Bronchial epithelial cell (primary cell): ENCODE measurements around the gene NISCH. TPM values are rescaled to one million over a fixed set of nuclear protein-coding genes. Genes with fewer than 3 reads are reported as not detected.

Experiments used
- DNase-seq: peaks from one replicate; pipeline ENCODE4 v3.0.0-alpha.2; 2010; ENCODE audit warnings: low read depth
- FAIRE-seq: peaks from 2 replicates; lab custom pipeline; 2011; peaks lifted over from hg19 to GRCh38; lab: Jason Lieb, UNC
- H3K27me3 ChIP-seq: 2 replicates; pipeline ENCODE4 v1.5.1; 2011; ENCODE audit warnings: low read length; ENCODE audit not compliant: control insufficient read depth, insufficient read depth
- H3K36me3 ChIP-seq: 2 replicates; pipeline ENCODE4 v1.5.1; 2011; ENCODE audit warnings: low read length; ENCODE audit not compliant: control insufficient read depth, insufficient read depth
- H3K4me3 ChIP-seq: 2 replicates; pipeline ENCODE4 v1.5.1; 2011; ENCODE audit warnings: mild to moderate bottlenecking, low read depth, low read length, control low read depth
- total RNA-seq: library from RNA; depleted of rRNA; stranded (reverse); fragments of >200 nt; gene quantifications from 2 replicates; pipeline ENCODE4 v1.2.1, GENCODE V29; 2014
- TF ChIP-seq, protein P1 (sequence below): IDR thresholded peaks from 2 replicates; pipeline ENCODE4 v1.5.1; 2011; ENCODE audit warnings: mild to moderate bottlenecking, moderate library complexity, low read length, control low read depth, inconsistent platforms; ENCODE audit not compliant: insufficient read depth, severe bottlenecking

Gene NISCH
- total RNA-seq, 1 donor from 2014 or later, result 30.5 TPM

DNA sequence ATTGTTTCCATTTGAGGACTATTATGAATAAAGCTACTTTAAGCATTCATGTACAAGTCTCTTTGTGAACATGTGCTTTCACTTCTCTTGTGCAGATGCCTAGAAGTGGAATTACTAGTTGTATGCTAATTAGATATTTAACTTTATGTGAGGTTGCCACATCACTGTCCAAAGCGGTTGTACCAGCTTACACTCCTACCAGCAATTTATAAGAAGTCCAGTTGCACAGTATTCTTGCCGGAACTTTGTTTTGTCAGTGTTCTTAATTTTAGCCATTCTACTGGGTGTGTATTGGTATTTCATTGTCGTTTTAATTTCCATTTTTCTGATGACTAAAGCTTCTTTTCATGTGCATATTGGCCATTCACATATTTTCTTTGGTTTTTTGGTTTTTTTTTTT lies 39.6 kb upstream of the NISCH start:
- DNase-seq (no peak), FAIRE-seq (no peak)
- no peaks in the 10 kb centered on the region for H3K27me3 ChIP-seq
- H3K36me3 ChIP-seq, result peaks cover 1% of the 10 kb centered on the region
- H3K4me3 ChIP-seq, result no peak overlapping the region
- TF ChIP-seq, protein P1, sequence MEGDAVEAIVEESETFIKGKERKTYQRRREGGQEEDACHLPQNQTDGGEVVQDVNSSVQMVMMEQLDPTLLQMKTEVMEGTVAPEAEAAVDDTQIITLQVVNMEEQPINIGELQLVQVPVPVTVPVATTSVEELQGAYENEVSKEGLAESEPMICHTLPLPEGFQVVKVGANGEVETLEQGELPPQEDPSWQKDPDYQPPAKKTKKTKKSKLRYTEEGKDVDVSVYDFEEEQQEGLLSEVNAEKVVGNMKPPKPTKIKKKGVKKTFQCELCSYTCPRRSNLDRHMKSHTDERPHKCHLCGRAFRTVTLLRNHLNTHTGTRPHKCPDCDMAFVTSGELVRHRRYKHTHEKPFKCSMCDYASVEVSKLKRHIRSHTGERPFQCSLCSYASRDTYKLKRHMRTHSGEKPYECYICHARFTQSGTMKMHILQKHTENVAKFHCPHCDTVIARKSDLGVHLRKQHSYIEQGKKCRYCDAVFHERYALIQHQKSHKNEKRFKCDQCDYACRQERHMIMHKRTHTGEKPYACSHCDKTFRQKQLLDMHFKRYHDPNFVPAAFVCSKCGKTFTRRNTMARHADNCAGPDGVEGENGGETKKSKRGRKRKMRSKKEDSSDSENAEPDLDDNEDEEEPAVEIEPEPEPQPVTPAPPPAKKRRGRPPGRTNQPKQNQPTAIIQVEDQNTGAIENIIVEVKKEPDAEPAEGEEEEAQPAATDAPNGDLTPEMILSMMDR, result no peak

DNA sequence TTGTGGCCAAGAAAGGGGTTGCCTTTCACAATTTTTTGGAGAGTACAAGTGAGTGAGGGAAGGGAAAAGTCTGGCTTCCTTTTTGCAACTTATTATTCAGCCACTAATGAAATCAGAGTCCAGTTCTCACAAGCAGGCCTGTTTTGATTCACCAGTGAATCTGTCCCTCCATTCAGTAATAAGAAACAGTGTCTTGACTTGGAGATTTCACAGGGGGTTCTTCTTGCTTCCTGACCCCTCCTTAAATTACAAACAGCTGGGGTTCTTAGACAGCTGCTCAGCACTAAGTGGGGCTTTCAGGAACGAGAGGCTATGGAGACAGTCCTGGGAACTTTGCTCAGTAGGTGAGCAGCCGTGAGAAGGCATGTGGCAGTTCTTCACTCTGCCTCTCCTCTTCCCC lies 35.0 kb upstream of the NISCH start:
- FAIRE-seq (no peak), DNase-seq (no peak)
- Histone ChIP-seq H3K27me3 (no peaks in the 10 kb centered on the region), H3K4me3 (no peak overlapping the region), H3K36me3 (no peaks in the 10 kb centered on the region)
- TF ChIP-seq, protein P1, result no peak

DNA sequence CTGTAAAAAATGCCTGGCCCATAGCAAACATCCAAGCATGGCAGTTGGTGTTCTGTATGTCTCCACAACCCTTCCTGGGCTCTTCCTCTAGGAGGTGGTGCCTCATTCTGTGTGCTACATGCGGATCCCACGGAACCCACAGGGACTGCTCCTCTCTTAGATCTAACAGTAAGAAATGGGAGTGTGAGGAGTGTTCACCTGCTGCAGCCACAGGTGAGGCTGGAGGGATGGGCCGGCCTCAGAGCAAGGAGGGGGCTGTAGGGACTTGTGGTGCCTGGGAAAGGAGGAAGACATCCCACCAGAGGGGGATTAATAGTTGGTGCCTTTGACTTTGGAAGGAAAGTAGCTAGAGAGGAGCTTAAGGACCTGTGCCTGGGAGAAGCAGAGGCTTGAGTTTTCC lies 32.7 kb upstream of the NISCH start:
- DNase-seq (no peak), FAIRE-seq (no peak)
- Histone ChIP-seq H3K27me3 (no peaks in the 10 kb centered on the region), H3K4me3 (no peak overlapping the region), H3K36me3 (no peaks in the 10 kb centered on the region)
- TF ChIP-seq, protein P1, result no peak

DNA sequence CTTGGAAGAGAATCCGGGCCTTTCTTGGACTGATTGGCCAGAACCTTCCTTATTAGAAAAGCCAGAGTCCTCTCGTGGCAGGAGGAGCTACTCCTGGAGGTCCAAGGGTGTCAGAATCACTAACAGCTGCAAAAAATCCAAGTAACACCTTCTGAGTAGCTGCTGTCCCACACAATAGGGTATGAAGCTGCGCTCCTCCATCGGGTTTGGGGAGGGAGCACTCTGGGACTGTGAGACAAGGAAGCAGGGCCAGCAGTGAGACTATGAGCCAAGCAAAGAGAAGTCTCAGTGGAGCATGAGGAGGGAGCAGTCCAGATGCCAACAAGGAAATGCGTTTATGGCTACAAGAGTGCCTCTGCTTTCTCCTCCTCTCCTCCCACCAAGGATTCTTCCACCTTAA lies 32.2 kb upstream of the NISCH start:
- Histone ChIP-seq H3K4me3 (no peak overlapping the region), H3K36me3 (no peaks in the 10 kb centered on the region), H3K27me3 (no peaks in the 10 kb centered on the region)
- DNase-seq (no peak), FAIRE-seq (no peak)
- TF ChIP-seq, protein P1, result no peak

DNA sequence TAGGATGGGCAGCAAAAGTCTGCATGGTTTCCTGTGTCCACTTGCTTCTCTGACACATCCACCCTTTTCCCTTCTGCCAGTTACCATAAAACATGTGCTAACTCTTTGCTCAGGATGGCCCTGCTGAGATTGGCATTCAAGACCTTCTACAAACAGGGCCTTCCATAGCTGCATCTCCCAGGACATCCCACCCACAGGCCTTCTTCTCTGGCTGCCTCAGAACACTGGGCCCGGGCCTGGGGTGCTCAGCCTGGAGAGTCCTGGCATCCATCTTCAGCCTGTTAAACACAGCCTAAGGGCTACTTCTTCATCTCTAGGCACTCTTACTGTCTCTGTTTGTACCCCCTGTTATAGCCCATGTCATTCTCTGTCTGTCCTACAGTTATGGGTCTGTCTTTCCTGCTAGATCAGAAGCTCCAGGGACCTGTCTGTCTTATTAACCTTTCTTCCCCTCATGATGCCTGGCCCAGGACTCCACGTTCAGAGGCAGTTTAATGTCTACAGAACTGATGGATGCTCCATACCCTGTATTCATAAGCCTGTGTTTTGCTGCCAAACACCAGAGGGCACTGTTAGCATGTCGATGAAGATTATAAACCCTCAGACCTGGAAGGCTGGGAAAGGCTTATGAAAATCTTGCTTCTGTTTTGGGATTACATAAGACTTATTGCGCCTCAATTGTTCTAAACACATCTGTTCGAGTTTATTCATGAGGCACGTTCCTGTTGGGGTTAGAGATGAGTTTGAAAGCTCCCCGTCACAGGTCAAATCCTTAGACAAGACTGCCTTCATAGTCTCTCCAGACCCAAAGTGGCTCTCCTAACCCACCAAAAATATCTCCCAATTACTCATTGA lies 27.0 kb upstream of the NISCH start:
- DNase-seq (peak; percentile 71), FAIRE-seq (peak; percentile 43)
- TF ChIP-seq, protein P1, result peak; percentile 67
- Histone ChIP-seq H3K27me3 (no peaks in the 10 kb centered on the region), H3K4me3 (no peak overlapping the region), H3K36me3 (no peaks in the 10 kb centered on the region)
